PC-9 (cell line): ENCODE results near the gene SIRT1. TPM values are rescaled to one million over a fixed set of nuclear protein-coding genes. Genes with fewer than 3 reads are reported as not detected.
"Not testable (repeated sequence)": the region's sequence is repeated elsewhere in the genome, so short reads cannot be mapped to it uniquely, and the experiment has no call there.

Experiments used
- BruUV-seq: library from RNA; stranded (reverse); fragments of 400-500 nt; replicated peaks from 2 replicates; lab custom pipeline; 2021; lab: Mats Ljungman, UMichigan
- CTCF ChIA-PET: fragments of 300-600 bp; sonication (Branson Sonifier 250); formaldehyde crosslinking; loops from one replicate; lab custom pipeline; 2022; ENCODE audit warnings: antibody characterized with exemption; lab: Charles Lee
- POLR2A ChIA-PET: fragments of 300-600 bp; sonication (Branson Sonifier 250); formaldehyde crosslinking; loops from one replicate; lab custom pipeline; 2022; ENCODE audit warnings: antibody characterized with exemption; ENCODE audit not compliant: unreplicated experiment; lab: Charles Lee
- DNase-seq, 2 experiments: peaks; one replicate each; pipeline versions ENCODE4 v3.0.0 to v3.0.0-alpha.2; 2015 to 2022; ENCODE audit warnings: mixed read lengths in 1 of 2
- H2AFZ ChIP-seq: fragments of 200-600 bp; sonication (generic); 2 replicates; pipeline ENCODE4 v1.8.1; 2017; ENCODE audit warnings: antibody characterized with exemption
- H3F3A ChIP-seq: fragments of 200-600 bp; sonication (generic); 2 replicates; pipeline ENCODE4 v1.8.1; 2017; ENCODE audit warnings: antibody characterized with exemption, mild to moderate bottlenecking, low read depth; ENCODE audit not compliant: insufficient read depth
- H3K27ac ChIP-seq: fragments of 200-600 bp; sonication (generic); 2 replicates; pipeline ENCODE4 v1.6.1; 2016; ENCODE audit warnings: mixed run types
- H3K27me3 ChIP-seq: fragments of 200-600 bp; sonication (generic); 2 replicates; pipeline ENCODE4 v1.6.1; 2016; ENCODE audit warnings: low read depth, mixed run types; ENCODE audit not compliant: insufficient read depth
- H3K36me3 ChIP-seq: fragments of 200-600 bp; sonication (generic); 2 replicates; pipeline ENCODE4 v1.6.1; 2016; ENCODE audit warnings: low read depth, mixed run types
- H3K4me1 ChIP-seq: fragments of 200-600 bp; sonication (generic); replicated peaks from 2 replicates; pipeline ENCODE4 v1.6.1; 2016; ENCODE audit warnings: mixed run types; ENCODE audit not compliant: insufficient read depth
- H3K4me2 ChIP-seq: fragments of 200-600 bp; sonication (generic); 2 replicates; pipeline ENCODE4 v1.6.1; 2017; ENCODE audit warnings: mixed run types
- H3K4me3 ChIP-seq: fragments of 200-600 bp; sonication (generic); 2 replicates; pipeline ENCODE4 v1.6.1; 2016; ENCODE audit warnings: mixed run types
- H3K79me2 ChIP-seq: fragments of 200-600 bp; sonication (generic); 2 replicates; pipeline ENCODE4 v1.6.1; 2017; ENCODE audit warnings: low read depth, mixed run types
- H3K9me2 ChIP-seq: fragments of 200-600 bp; sonication (generic); 2 replicates; pipeline ENCODE4 v1.8.1; 2017; ENCODE audit warnings: mild to moderate bottlenecking; ENCODE audit not compliant: insufficient read depth
- H3K9me3 ChIP-seq: fragments of 200-600 bp; sonication (generic); 2 replicates; pipeline ENCODE4 v1.8.1; 2016; ENCODE audit warnings: low read depth; ENCODE audit not compliant: insufficient read depth
- H4K20me1 ChIP-seq: fragments of 200-600 bp; sonication (generic); 2 replicates; pipeline ENCODE4 v1.8.1; 2017; ENCODE audit not compliant: insufficient read depth
- CTCF ChIP-seq: fragments of 200-600 bp; sonication (generic); conservative IDR thresholded peaks from 2 replicates; pipeline ENCODE4 v1.6.1; 2017; ENCODE audit warnings: mixed run types, antibody characterized with exemption, mild to moderate bottlenecking, moderate library complexity
- EZH2 ChIP-seq: fragments of 200-600 bp; sonication (generic); IDR thresholded peaks from 2 replicates; pipeline ENCODE4 v1.8.0; 2017; ENCODE audit warnings: antibody characterized with exemption, low read depth
- intact Hi-C: fragments of 100-400 bp; cut with micrococcal nuclease; formaldehyde crosslinking; loops from one replicate; pipeline ENCODE4 v1.10.0; 2022; ENCODE audit not compliant: unreplicated experiment
- total RNA-seq: library from RNA; stranded (reverse); gene quantifications from 2 replicates; pipeline ENCODE4 v1.2.3, GENCODE V29; 2021

The SIRT1 gene
- total RNA-seq, 1 experiment from 2014 or later, result 15.8 TPM

GRCh38 chr10:67836972-67837371, 47.5 kb upstream of the SIRT1 start:
- intact Hi-C loops, result no loop called here
- POLR2A ChIA-PET, result interaction anchor here (0.6 kb wide), 2 partner anchors 31 to 495 kb away, joined by 5 to 6 read pairs; partner anchors contain the start of gene HNRNPH3

GRCh38 chr10:67837541-67838314, 46.7 kb upstream of the SIRT1 start, which contains the start of gene DNAJC12:
Gene DNAJC12 (minus strand): TSS chr10:67838188. CDS start chr10:67838011, 177 bp downstream.
- H3F3A ChIP-seq, result no peaks in the 10 kb centered on the region
- ChIA-PET POLR2A (no interaction called here), CTCF (no interaction called here)
- H4K20me1 ChIP-seq, result no peaks in the 10 kb centered on the region
- no peak within 1 kb of the TSS for H3K4me3 ChIP-seq
- intact Hi-C loops, result no loop called here
- no peaks in the 10 kb centered on the region for H3K36me3 ChIP-seq
- no peak for DNase-seq
- H3K9me2 ChIP-seq, result no peaks in the 10 kb centered on the region
- H3K79me2 ChIP-seq, result no peaks in the 10 kb centered on the region
- TF ChIP-seq EZH2 (no peak), CTCF (no peak)
- 0 out of 2 replicates have a peak within 1 kb of the TSS, but pooled peaks have one; percentile 24 for H2AFZ ChIP-seq
- no peaks in the 10 kb centered on the region for H3K27me3 ChIP-seq
- no peaks in the 10 kb centered on the region for H3K4me1 ChIP-seq
- H3K9me3 ChIP-seq, result no peaks in the 10 kb centered on the region; the same call in 1 of the 2 replicates
- H3K4me2 ChIP-seq, result no peak within 1 kb of the TSS
- BruUV-seq, result no TSS peak
- no peak within 1 kb of the TSS for H3K27ac ChIP-seq

More at GRCh38 chr10:67836972-67837371, 47.5 kb upstream of the SIRT1 start:
- H3K4me3 ChIP-seq, result no peak overlapping the region
- TF ChIP-seq CTCF (no peak), EZH2 (no peak)
- BruUV-seq, result no TSS peak
- H4K20me1 ChIP-seq, result no peaks in the 10 kb centered on the region
- no peaks in the 10 kb centered on the region for H3K4me1 ChIP-seq
- H3K36me3 ChIP-seq, result no peaks in the 10 kb centered on the region
- no peak overlapping the region for H3K27ac ChIP-seq
- no peak overlapping the region for H2AFZ ChIP-seq
- no peaks in the 10 kb centered on the region for H3F3A ChIP-seq
- H3K27me3 ChIP-seq, result no peaks in the 10 kb centered on the region
- no peaks in the 10 kb centered on the region; the same call in 1 of the 2 replicates for H3K9me3 ChIP-seq
- no peak for DNase-seq
- H3K79me2 ChIP-seq, result no peaks in the 10 kb centered on the region
- CTCF ChIA-PET, result no interaction called here
- H3K4me2 ChIP-seq, result no peak overlapping the region
- H3K9me2 ChIP-seq, result no peaks in the 10 kb centered on the region

- H3K79me2 ChIP-seq, H2AFZ ChIP-seq, H3K27me3 ChIP-seq, H3K36me3 ChIP-seq, DNase-seq, POLR2A ChIA-PET, BruUV-seq, H3K9me2 ChIP-seq, H3K4me1 ChIP-seq, intact Hi-C loops, H3K4me3 ChIP-seq, H3K27ac ChIP-seq, H3F3A ChIP-seq, H4K20me1 ChIP-seq, H3K4me2 ChIP-seq, H3K9me3 ChIP-seq: not testable (repeated sequence)
- CTCF ChIA-PET, result interaction anchor here (0.7 kb wide), 1 partner anchor 374 kb away, joined by 4 read pairs; no protein-coding TSS in a partner anchor
Measured at GRCh38 chr10:67839511-67839910, 44.9 kb upstream of the SIRT1 start.
